ENCODE data around the gene PHLDA3.

Gene PHLDA3

DNA sequence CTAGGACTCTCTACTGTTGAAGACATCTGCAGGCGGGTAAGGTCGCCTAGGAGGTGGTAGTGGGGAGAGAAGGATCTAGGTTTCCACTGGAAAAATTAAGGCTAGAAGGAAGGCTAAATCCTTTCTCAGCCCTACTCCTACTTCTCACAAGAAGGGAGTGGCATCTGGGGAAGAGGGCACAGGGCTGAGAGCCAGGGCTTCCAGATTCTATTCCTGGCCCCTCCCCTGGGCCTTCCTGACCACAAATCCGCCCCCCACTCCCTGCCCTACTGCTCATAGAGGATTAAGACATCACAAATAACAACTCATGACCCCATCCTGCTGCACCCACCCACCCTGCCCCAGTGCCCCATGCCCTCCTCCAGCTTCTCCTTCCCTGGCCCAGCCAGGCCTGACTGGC is 2.5 kb downstream of the PHLDA3 start:
- no peaks in the 10 kb centered on the region for H3K9me3 ChIP-seq (replicated peaks in 1 of 11)
- H3K4me3 ChIP-seq = peak overlapping the region; percentile 76 to 92 (median 84); a peak in 19 of 20 replicates
- H3K27me3 ChIP-seq = no peaks in the 10 kb centered on the region
- peaks cover 54 to 76% (median 61%) of the 10 kb centered on the region in 10 experiments for H3K4me1 ChIP-seq
- H3K9ac ChIP-seq = peak overlapping the region; percentile 39 to 97 (median 86); a peak in 16 of 22 replicates
- peaks cover 21 to 28% (median 26%) of the 10 kb centered on the region in 11 experiments for H3K36me3 ChIP-seq
- peaks cover 7 to 70% (median 40%) of the 10 kb centered on the region in 11 experiments; a peak in 20 of 22 replicates for H4K20me1 ChIP-seq
- H3K4me2 ChIP-seq = peak overlapping the region; percentile 93 to 99 (median 98)
- no peak for TF ChIP-seq Cebpa-rat (IDR thresholded peaks at IDR 0.05)
- H3K27ac ChIP-seq = peak overlapping the region in 5 of 11 experiments; percentile 39 to 97 (median 96); a peak in 9 of 22 replicates

DNA sequence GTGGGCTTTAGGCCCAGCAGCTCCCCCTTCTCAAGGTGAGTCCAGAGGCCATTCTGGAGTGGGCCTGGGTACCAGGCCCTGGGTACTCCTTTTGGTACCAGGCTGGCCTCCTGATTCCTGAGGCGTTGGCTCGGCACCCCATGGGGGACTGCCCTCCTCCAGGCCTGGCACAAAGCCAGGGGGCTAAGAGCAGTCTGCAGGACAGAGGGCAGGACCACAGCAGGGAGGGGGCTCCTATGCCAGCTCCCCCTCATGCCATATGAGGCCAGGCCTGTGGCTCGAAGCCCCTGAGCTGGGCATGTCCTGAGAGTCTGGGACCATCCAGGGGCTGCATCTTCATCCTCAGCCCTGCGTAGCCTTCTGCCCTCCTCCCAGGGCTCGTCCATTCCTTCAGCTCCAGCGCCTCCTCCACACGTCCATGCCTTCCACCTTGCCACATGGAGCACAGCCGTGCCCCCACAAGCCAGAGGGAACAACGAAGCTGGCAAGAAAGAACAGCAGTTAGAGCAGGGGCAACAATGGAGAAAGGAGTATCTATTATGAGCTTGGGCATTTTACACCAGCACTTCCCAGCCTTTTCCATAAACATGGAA is 3.2 kb downstream of the PHLDA3 start:
- H3K4me2 ChIP-seq = peak overlapping the region; percentile 93 to 99 (median 98)
- peak overlapping the region in 4 of 11 experiments; percentile 32 to 65 (median 59); a peak in 9 of 22 replicates for H3K27ac ChIP-seq
- H3K4me3 ChIP-seq = peak overlapping the region in 8 of 10 experiments; percentile 38 to 92 (median 84); a peak in 12 of 20 replicates
- H3K36me3 ChIP-seq = peaks cover 21 to 28% (median 26%) of the 10 kb centered on the region in 11 experiments
- peaks cover 7 to 74% (median 40%) of the 10 kb centered on the region in 11 experiments; a peak in 20 of 22 replicates for H4K20me1 ChIP-seq
- no peaks in the 10 kb centered on the region for H3K9me3 ChIP-seq (replicated peaks in 1 of 11)
- H3K9ac ChIP-seq = peak overlapping the region in 9 of 11 experiments; percentile 27 to 96 (median 84); a peak in 13 of 22 replicates
- peaks cover 59 to 83% (median 67%) of the 10 kb centered on the region in 10 experiments for H3K4me1 ChIP-seq
- H3K27me3 ChIP-seq = no peaks in the 10 kb centered on the region
- TF ChIP-seq Cebpa-rat (IDR thresholded peaks at IDR 0.05) = no peak

DNA sequence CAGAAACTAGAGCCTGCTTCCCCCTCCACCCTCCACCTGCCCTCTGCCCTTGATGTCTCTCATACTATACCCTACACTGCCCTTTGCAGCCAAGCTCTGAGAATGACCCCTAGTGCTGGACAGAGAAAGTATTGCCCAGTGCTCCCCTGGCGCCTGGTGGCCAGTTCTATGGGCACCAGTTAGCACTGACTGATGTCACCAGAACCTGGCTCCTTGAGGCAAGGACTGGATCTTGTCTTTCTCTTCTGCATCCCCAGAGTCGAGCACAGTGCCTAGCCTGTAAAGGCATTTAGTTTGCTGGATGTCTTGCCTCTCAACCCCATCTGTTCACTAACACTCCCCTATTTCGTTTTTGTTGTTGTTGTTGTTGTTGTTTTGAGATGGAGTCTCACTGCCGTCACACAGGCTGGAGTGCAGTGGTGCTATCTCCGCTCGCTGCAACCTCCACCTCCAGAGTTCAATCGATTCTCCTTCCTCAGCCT is 5.9 kb downstream of the PHLDA3 start:
- Histone ChIP-seq H3K4me2 (peak overlapping the region in 5 of 11 experiments; percentile 14 to 78 (median 30); a peak in 6 of 22 replicates), H3K36me3 (peaks cover 21 to 28% (median 26%) of the 10 kb centered on the region in 11 experiments), H3K27ac (no peak overlapping the region; a peak in 1 of 22 replicates), H3K4me3 (no peak overlapping the region), H3K27me3 (no peaks in the 10 kb centered on the region), H3K9ac (no peak overlapping the region), H4K20me1 (peaks cover 7 to 68% (median 38%) of the 10 kb centered on the region in 11 experiments; a peak in 20 of 22 replicates), H3K4me1 (peaks cover 64 to 90% (median 75%) of the 10 kb centered on the region in 10 experiments), H3K9me3 (replicated peaks in 1 of 11) (no peaks in the 10 kb centered on the region)
- no peak for TF ChIP-seq Cebpa-rat (IDR thresholded peaks at IDR 0.05)

DNA sequence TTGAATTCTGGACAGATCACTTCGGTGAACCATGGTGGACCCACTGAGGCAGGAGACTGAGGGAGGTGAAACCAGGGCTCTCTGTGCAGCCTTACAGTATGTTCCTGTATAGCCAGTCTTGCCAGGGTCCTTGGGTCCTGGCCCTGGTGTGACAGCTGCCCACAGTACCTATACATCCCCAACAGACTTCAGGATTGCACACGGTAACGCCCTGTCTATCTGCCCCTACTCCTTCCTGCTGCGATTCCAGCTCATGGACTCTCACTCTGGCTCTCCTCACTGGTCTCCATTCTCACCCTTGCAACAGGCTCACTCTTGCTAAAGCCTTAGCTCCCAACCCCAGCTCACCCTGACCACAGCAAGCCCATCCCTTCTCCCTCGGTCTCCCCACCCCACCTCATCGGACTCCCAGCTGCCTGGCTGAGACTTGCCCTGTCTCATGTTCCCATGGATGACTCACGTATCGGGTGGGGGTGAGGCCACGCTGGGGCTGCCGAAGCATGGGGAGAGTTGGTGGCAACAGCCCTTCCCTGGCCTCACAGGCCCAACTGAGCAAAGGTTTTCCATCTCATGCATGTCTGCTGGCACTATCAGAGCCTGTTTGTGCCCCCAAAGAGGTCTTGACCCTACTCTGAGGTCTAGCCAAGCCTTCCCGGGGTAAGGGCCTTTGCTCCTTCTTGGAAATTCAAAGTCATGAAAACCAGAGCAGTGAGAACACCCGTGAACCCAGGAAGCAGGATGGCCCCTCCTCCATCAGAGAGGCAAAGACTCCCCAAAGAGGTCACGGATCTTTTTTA is 7.1 kb downstream of the PHLDA3 start:
- Histone ChIP-seq H3K36me3 (peaks cover 21 to 28% (median 26%) of the 10 kb centered on the region in 11 experiments), H3K4me1 (peaks cover 64 to 90% (median 75%) of the 10 kb centered on the region in 10 experiments), H4K20me1 (peaks cover 7 to 55% (median 26%) of the 10 kb centered on the region in 11 experiments; a peak in 20 of 22 replicates), H3K27me3 (no peaks in the 10 kb centered on the region), H3K9ac (0 out of 22 replicates have a peak overlapping the region, but pooled peaks of 1 of the 11 experiments have one; percentile 11), H3K9me3 (replicated peaks in 1 of 11) (no peaks in the 10 kb centered on the region), H3K27ac (peak overlapping the region in 3 of 11 experiments; percentile 3 to 31 (median 14); a peak in 3 of 22 replicates), H3K4me2 (peak overlapping the region; percentile 2 to 78 (median 49); a peak in 13 of 22 replicates), H3K4me3 (no peak overlapping the region)
- TF ChIP-seq Cebpa-rat (IDR thresholded peaks at IDR 0.05) = no peak

DNA sequence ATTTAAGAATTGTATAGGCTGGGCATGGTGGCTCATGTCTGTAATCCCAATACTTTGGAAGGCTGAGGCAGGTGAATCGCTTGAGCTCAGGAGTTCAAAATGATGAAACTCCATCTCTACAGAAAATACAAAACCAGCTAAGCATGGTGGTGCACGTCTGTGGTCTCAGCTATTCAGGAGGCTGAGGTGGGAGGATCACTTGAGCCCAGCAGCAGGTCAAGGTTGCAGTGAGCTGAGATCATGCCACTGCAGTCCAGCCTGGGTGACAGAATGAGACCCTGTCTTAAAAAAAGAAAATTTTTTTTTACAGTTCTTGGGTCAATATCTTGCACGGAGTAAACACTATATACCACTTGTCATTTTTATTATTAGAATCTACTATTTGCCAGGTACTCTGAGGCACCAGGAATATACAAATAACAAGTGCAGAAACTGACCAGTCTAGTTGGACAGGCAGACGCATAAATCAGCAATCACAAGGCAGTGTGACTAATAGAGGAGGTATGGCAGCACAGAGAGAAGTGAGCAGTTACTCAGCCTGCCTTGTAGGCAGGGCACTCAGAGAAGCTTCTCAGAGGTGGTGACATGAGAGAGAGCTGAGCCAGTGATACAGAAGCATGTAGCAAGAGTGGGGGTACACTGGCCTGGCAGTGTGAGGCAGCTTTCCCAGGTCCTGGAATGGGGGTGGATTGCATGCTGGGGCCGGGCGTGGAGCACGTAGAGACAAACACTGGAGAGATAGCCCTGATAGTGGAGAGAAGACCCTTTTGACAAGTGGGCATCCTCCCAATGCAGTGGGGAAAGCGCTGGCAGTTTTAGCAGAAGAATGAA is 8.0 kb downstream of the PHLDA3 start:
- no peak for TF ChIP-seq Cebpa-rat (IDR thresholded peaks at IDR 0.05)
- Histone ChIP-seq H3K9me3 (replicated peaks in 1 of 11) (no peaks in the 10 kb centered on the region), H4K20me1 (peaks cover 7 to 47% (median 19%) of the 10 kb centered on the region in 11 experiments; a peak in 19 of 22 replicates), H3K4me1 (peaks cover 64 to 90% (median 75%) of the 10 kb centered on the region in 10 experiments), H3K9ac (no peak overlapping the region), H3K4me3 (no peak overlapping the region), H3K4me2 (peak overlapping the region; percentile 43 to 87 (median 74); a peak in 21 of 22 replicates), H3K27me3 (no peaks in the 10 kb centered on the region), H3K36me3 (peaks cover 18 to 24% (median 23%) of the 10 kb centered on the region in 11 experiments), H3K27ac (peak overlapping the region in 4 of 11 experiments; percentile 3 to 68 (median 22); a peak in 2 of 22 replicates)

DNA sequence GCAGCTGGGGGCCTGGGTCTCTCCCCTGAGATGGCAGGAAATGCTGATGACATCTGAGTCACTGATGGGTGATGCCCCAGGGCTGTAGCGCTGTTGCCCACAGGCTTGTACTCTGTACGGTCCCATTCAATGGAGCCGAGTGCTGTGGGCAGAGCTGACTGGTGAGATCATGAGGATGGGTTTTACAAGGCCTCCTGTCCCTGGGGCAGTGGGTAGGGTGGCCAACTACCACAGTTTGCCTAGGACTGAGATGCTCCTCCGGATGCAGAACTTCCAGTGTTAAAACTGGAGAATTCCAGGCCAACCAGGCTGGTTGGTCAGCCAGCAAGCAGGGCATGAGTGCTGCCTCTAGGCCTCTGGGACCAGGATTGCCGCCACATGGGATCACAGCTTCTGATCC is 9.2 kb downstream of the PHLDA3 start:
- peak overlapping the region; percentile 43 to 87 (median 74) for H3K4me2 ChIP-seq
- H3K4me1 ChIP-seq = peaks cover 65 to 90% (median 77%) of the 10 kb centered on the region in 10 experiments
- peak overlapping the region in 2 of 11 experiments; percentile 9 to 41; a peak in 3 of 22 replicates for H3K9ac ChIP-seq
- no peak overlapping the region for H3K4me3 ChIP-seq
- H3K36me3 ChIP-seq = peaks cover 5 to 12% (median 10%) of the 10 kb centered on the region in 11 experiments
- H3K27ac ChIP-seq = peak overlapping the region in 4 of 11 experiments; percentile 37 to 68 (median 58); a peak in 9 of 22 replicates
- no peaks in the 10 kb centered on the region for H3K27me3 ChIP-seq
- no peak for TF ChIP-seq Cebpa-rat (IDR thresholded peaks at IDR 0.05)
- no peaks in the 10 kb centered on the region for H3K9me3 ChIP-seq (replicated peaks in 1 of 11)
- peaks cover 0 to 35% (median 6%) of the 10 kb centered on the region in 11 experiments; a peak in 10 of 22 replicates for H4K20me1 ChIP-seq

DNA sequence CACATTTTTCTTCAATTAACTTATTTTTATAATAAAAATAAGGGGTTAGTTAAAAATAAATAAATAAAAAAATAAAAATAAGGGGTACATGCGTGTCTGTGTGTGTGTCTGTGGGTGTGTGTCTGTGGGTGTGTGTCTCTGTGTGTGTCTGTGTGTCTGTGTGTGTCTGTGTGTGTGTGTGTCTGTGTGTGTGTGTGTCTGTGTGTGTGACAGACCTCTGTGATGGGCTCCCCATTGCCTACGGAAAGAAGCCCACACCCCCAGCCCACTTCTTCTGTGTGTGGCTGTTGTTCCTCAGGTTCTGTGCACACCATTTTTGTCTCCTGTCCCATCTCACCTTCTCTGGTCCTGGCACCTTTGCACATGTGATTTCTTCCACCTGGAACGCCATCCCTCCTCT is 9.9 kb downstream of the PHLDA3 start:
- H3K4me3 ChIP-seq = no peak overlapping the region
- H4K20me1 ChIP-seq = peaks cover 0 to 28% (median 6%) of the 10 kb centered on the region in 11 experiments; a peak in 7 of 22 replicates
- no peak overlapping the region; a peak in 1 of 22 replicates for H3K9ac ChIP-seq
- peaks cover 0 to 5% (median 3%) of the 10 kb centered on the region in 11 experiments; a peak in 14 of 22 replicates for H3K36me3 ChIP-seq
- H3K27me3 ChIP-seq = no peaks in the 10 kb centered on the region
- TF ChIP-seq Cebpa-rat (IDR thresholded peaks at IDR 0.05) = no peak
- H3K27ac ChIP-seq = peak overlapping the region in 2 of 11 experiments; percentile 47 to 48; a peak in 2 of 22 replicates
- H3K9me3 ChIP-seq (replicated peaks in 1 of 11) = no peaks in the 10 kb centered on the region
- peak overlapping the region in 9 of 11 experiments; percentile 53 to 87 (median 74); a peak in 15 of 22 replicates for H3K4me2 ChIP-seq
- peaks cover 72 to 97% (median 84%) of the 10 kb centered on the region in 10 experiments for H3K4me1 ChIP-seq

All from BLaER1 treated with 17β-estradiol and CSF1 and Interleukin-3, amounts not matched to agents 10 nM and 100 nM (cell line).